Measurements from ENCODE around the gene OPA3.

DNA sequence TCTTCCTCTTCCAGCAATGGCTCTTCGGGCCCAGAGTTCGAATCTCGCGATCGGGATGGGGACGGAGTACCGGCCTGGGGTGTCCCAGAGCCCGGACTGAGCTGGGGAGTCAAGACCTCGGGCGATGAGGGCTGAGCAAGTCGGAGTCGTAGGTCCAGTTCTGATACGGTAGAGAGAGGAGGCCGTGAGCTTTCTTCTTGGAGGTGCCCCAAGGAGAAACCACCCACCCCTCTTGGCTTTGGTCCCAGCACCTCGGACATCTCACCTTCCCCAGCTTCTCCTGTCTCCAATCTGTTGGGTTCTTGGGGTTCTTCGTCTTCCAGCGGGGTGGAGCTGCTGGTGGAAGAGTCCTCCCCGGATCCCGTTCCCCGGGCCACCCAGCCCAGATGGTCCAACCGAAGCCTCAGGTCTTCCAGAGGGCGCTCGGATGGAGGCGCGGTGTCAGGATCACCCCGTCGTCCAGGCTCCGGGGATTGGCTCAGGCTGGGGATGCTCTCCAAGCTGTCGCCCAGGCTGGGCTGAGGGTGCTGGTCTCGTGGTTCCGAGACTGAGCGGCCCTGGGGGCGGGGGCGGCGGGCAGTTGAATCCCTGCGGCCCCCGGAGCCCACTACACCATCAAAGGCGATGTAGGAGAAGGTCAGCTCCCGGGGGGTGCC lies 90.2 kb downstream of the OPA3 start:
- TF ChIP-seq, protein P1, sequence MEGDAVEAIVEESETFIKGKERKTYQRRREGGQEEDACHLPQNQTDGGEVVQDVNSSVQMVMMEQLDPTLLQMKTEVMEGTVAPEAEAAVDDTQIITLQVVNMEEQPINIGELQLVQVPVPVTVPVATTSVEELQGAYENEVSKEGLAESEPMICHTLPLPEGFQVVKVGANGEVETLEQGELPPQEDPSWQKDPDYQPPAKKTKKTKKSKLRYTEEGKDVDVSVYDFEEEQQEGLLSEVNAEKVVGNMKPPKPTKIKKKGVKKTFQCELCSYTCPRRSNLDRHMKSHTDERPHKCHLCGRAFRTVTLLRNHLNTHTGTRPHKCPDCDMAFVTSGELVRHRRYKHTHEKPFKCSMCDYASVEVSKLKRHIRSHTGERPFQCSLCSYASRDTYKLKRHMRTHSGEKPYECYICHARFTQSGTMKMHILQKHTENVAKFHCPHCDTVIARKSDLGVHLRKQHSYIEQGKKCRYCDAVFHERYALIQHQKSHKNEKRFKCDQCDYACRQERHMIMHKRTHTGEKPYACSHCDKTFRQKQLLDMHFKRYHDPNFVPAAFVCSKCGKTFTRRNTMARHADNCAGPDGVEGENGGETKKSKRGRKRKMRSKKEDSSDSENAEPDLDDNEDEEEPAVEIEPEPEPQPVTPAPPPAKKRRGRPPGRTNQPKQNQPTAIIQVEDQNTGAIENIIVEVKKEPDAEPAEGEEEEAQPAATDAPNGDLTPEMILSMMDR (conservative IDR thresholded peaks at IDR 0.05 in 1 of 2, IDR thresholded peaks at IDR 0.05 in 1 of 2; ENCODE audit: extremely low read depth in 1 of 2, insufficient read depth in 1 of 2, low read depth in 1 of 2, low read length in 2 of 2) = no peak
- TF ChIP-seq EZH2 (IDR thresholded peaks at IDR 0.05; ENCODE audit: borderline replicate concordance, low read length) = no peak
